HepG2 (cell line): ENCODE data around the gene DAPK1.

Experiments
- ADNP ChIP-seq: sonication (generic); formaldehyde crosslinking; IDR thresholded peaks from 2 replicates; pipeline ENCODE4 v1.4.0; 2020; ENCODE audit warnings: missing genetic modification reagents
- CBX2 ChIP-seq, 2 experiments: fragments of 200-600 bp in 1 of 2; sonication (generic); formaldehyde crosslinking in 1 of 2; IDR thresholded peaks; 2 replicates each; pipeline versions ENCODE4 v1.7.0 to v1.8.1; 2018 to 2022; ENCODE audit warnings: low read depth in 2 of 2, low read length in 1 of 2, mild to moderate bottlenecking in 1 of 2, missing genetic modification reagents in 1 of 2
- SIN3A ChIP-seq: IDR thresholded peaks from 2 replicates; pipeline ENCODE4 v1.6.1; 2011; ENCODE audit warnings: low read depth, mild to moderate bottlenecking, control low read depth, low read length, borderline replicate concordance
- SP1 ChIP-seq, 2 experiments: fragments of 450-650 bp in 1 of 2; sonication (generic) in 1 of 2; formaldehyde crosslinking in 1 of 2; IDR thresholded peaks; 2 replicates each; pipeline versions ENCODE4 v1.4.0 to v1.6.1; 2016 to 2020; ENCODE audit warnings: missing genetic modification reagents in 1 of 2
- SUZ12 ChIP-seq: fragments of 150-350 bp; IDR thresholded peaks from 2 replicates; pipeline ENCODE4 v1.6.1; 2014; ENCODE audit warnings: low read depth, low read length
- ZFAT ChIP-seq: sonication (generic); formaldehyde crosslinking; conservative IDR thresholded peaks from 2 replicates; pipeline ENCODE4 v1.8.1; 2023; ENCODE audit warnings: missing genetic modification reagents, inconsistent platforms
- ZNF333 ChIP-seq: sonication (generic); formaldehyde crosslinking; IDR thresholded peaks from 2 replicates; pipeline ENCODE4 v1.4.0; 2020; ENCODE audit warnings: mild to moderate bottlenecking, missing genetic modification reagents, borderline replicate concordance
- ZNF549 ChIP-seq: sonication (generic); formaldehyde crosslinking; IDR thresholded peaks from 2 replicates; pipeline ENCODE4 v1.5.0; 2020; ENCODE audit warnings: missing genetic modification reagents
- ZSCAN29 ChIP-seq: sonication (generic); formaldehyde crosslinking; conservative IDR thresholded peaks from 2 replicates; pipeline ENCODE4 v1.4.0; 2020; ENCODE audit warnings: mild to moderate bottlenecking, missing genetic modification reagents
- TF ChIP-seq, protein P1 (sequence below): sonication (generic); formaldehyde crosslinking; IDR thresholded peaks from 2 replicates; pipeline ENCODE4 v1.5.1; 2020; ENCODE audit warnings: mild to moderate bottlenecking, missing genetic modification reagents, moderate library complexity
- TF ChIP-seq, protein P2 (sequence below): sonication (generic); formaldehyde crosslinking; IDR thresholded peaks from 2 replicates; pipeline ENCODE4 v1.5.0; 2020; ENCODE audit warnings: mild to moderate bottlenecking, missing genetic modification reagents, moderate library complexity

DNA sequence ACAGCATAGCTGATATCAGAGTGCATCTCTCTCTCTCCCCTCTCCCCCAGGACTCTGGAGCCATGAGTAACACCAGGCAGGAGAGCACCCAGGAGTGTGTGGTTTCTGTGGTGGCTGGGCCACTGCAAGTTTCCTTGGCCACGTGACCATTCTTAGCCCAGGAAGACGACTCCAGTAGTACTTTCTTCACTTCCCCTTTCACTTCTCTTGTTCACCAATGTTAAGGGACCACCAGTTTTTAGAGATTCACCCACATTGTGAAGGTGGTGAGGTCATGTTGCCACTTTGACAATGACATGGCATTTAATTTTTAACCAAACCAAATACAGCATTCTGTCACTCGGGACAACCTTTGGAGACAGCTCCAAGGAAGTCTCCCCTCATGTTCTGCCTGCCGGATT is 17.9 kb upstream of the DAPK1 start:
- TF ChIP-seq ZNF333 (CRISPR knock-in tag) (no peak), CBX2 (IDR thresholded peaks at IDR 0.05; ENCODE audit: low read depth, low read length) (no peak), CBX2 (CRISPR knock-in tag; IDR thresholded peaks at IDR 0.05; ENCODE audit: low read depth) (no peak), ZNF549 (CRISPR knock-in tag) (no peak), SUZ12 (no peak), ADNP (CRISPR knock-in tag) (no peak), SP1 (IDR thresholded peaks at IDR 0.05) (no peak), SP1 (CRISPR knock-in tag; IDR thresholded peaks at IDR 0.05) (no peak), ZSCAN29 (CRISPR knock-in tag) (no peak), SIN3A (no peak), ZFAT (CRISPR knock-in tag) (no peak)
- TF ChIP-seq, protein P1, sequence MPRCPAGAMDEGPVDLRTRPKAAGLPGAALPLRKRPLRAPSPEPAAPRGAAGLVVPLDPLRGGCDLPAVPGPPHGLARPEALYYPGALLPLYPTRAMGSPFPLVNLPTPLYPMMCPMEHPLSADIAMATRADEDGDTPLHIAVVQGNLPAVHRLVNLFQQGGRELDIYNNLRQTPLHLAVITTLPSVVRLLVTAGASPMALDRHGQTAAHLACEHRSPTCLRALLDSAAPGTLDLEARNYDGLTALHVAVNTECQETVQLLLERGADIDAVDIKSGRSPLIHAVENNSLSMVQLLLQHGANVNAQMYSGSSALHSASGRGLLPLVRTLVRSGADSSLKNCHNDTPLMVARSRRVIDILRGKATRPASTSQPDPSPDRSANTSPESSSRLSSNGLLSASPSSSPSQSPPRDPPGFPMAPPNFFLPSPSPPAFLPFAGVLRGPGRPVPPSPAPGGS (CRISPR knock-in tag), result no peak
- TF ChIP-seq, protein P2, sequence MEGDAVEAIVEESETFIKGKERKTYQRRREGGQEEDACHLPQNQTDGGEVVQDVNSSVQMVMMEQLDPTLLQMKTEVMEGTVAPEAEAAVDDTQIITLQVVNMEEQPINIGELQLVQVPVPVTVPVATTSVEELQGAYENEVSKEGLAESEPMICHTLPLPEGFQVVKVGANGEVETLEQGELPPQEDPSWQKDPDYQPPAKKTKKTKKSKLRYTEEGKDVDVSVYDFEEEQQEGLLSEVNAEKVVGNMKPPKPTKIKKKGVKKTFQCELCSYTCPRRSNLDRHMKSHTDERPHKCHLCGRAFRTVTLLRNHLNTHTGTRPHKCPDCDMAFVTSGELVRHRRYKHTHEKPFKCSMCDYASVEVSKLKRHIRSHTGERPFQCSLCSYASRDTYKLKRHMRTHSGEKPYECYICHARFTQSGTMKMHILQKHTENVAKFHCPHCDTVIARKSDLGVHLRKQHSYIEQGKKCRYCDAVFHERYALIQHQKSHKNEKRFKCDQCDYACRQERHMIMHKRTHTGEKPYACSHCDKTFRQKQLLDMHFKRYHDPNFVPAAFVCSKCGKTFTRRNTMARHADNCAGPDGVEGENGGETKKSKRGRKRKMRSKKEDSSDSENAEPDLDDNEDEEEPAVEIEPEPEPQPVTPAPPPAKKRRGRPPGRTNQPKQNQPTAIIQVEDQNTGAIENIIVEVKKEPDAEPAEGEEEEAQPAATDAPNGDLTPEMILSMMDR, result no peak
